Hindlimb muscle (tissue), 1 donor: Measurements from ENCODE around the gene HORMAD2. TPM values are rescaled to one million over a fixed set of nuclear protein-coding genes. Genes with fewer than 3 reads are reported as not detected.
"Not testable (repeated sequence)": the region's sequence is repeated elsewhere in the genome, so short reads cannot be mapped to it uniquely, and the experiment has no call there.

Experiments used
- DNase-seq: peaks from one replicate; pipeline ENCODE4 v3.0.0-alpha.2; 2013
- polyA plus RNA-seq: library from polyadenylated mRNA; unstranded; fragments of 120-200 nt; gene quantifications from one replicate; pipeline ENCODE4 v1.2.1, GENCODE V29; 2013; ENCODE audit not compliant: insufficient read length

HORMAD2 gene
- polyA plus RNA-seq, 1 donor, result not detected

DNA sequence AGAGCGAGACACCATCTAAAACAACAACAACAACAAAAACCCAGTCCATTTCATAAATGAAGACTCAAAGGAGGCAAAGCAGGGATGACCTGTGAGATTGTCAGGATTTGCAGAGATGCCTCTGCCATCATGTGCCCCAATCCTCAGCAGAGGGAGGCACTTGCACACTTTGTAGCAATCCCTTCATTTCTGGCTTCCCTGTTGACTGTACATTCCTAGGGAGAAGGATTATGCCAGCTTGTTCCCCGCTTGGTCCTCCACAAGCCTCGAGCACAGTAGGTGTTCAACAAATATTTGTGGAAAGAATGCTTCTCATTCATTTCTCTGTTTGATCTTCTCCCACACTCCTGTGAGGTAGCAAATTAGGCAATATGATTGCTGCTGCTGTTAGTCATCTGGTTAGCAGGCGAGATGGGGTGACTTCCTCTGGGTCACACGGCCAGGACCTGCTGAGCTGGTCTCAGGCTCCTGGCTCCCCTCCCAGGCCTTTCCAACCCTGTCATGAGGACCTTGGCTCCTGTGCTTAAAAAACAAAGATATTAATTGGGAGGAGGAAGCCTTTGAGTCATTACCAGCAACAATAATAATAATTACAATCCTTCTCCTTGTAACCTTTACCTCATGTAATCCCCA lies 132.2 kb downstream of the HORMAD2 start:
- DNase-seq, result no peak

DNA sequence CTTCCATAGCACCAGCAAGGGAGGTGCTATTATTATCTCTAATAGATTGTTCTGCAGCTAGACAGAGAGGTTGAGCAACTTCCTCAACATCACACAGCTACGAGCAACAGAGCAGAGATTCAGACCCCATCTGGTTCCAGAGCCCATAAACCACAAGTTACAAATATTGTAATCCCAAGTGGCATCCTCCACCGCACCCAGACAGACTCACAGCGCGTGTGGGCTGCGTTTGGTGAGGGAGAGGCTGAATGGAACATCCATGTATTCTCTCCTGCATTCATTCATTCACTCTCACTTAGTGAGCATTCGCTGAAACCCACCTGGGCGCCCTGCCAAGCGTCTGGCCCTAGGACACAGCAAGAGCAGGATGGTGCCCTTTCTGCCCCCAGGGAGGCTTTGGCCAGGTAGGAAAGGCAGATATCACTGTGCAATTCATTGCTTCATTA lies 132.8 kb downstream of the HORMAD2 start:
- DNase-seq, result no peak

DNA sequence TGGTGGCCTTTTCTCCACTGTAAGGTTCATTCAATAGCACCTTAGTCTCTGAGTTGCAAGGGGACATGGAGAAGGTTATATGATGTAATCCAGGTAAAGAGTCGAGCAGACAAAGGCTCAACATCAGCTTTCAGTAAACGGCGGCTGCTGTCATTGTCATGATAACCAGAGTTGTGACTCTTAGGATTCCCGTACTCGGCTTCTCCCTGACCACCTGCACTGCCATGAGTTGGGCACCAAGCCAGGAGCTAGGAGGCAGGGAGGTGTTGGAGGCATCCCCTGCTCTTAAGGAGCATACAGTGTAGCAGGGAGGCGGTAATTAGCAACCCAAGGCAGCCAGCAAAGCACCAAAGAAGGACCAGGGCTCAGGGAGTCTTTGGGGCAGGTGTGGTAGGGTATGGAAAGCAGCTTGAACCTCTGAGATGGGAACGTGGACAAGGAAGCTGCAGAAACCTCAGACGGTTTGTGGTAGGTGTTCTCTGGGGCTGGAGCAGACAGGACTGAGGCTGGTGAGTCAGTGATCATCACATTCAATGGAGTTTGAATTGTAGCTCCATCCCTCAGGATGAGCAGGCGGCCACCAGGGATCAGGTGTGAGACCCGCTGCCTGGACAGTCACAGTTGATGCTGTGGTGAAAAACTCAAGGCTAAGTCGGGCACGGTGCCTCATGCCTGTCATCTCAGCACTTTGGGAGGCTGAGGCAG lies 134.6 kb downstream of the HORMAD2 start:
- no peak for DNase-seq

DNA sequence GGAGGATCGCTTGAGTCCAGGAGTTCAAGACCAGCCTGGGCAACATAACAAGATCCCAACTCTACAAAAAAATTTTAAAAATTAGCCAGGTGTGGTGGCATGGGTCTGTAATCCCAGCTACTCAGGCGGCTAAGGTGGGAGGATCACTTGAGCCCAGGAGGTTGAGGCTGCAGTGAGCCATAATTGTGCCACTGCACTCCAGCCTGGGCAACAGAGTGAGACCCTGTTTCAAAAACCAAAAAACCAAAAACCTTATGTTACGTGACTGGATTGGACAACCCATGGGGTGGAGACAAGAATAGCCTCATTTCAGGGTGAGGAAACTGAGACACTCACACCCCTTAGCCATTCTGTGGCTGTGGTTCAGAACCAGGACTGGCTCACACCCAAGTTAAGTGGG lies 136.0 kb downstream of the HORMAD2 start:
- not testable (repeated sequence) for DNase-seq

DNA sequence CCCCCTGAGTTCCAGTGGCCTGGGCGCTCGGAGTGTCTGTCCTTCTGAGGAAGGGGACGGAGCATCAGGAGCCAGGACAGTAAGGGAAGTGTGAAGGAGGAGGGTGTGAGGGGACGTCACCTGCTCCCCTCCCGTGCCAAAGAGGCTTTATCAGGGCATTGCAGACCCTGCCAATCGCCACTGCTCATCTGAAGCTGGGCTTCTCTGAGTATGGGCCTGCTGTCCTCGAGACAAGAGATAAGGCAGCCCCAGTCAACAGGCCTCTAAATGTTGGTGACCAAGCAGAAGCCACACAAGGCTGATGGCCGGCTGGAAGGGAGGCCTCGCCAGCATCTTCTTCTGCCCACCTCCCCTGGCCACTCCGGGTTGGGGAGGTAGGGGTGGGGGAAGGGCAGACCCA lies 136.4 kb downstream of the HORMAD2 start:
- DNase-seq, result no peak

DNA sequence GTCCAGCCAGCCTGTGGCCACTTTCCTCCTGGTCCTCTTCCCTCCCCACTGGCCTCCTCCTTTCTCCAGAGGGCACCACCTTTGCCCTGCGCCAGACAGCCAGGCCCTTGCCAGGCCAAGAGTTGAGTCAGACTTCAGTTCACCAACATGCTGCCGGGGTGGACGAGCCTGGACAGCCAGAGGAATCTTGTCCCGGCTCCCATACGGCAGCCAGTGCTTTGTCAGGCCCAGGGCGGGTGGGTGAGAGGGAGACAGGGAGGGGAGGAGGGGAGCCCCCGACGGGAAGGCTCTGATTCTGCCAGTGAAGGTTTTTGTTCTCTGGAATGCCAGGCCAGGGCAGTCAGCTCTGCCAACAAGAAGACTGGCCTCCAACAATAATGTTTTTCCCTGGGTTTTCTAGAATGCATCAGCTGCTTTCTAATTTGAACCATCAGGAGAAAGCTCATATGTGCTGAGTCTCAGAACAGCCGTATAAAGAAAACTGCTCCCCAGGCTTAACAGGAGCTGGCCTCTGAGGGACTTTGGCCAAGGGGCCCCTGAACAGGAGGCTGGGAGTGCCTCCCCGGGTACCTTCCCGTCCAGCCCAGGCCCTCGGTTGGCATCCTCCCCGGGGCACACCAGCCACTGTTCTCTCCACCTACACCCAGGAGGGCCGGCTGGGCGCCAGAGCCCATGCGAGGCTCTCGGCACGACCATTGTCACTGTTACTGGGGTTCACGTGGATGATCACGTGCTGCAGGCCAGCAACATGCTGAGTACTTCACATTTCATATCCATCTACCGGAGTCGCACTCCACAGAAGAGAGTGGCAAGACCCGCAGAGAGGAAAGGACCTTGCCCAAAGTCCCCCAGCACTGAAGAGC lies 137.7 kb downstream of the HORMAD2 start:
- DNase-seq, result no peak

DNA sequence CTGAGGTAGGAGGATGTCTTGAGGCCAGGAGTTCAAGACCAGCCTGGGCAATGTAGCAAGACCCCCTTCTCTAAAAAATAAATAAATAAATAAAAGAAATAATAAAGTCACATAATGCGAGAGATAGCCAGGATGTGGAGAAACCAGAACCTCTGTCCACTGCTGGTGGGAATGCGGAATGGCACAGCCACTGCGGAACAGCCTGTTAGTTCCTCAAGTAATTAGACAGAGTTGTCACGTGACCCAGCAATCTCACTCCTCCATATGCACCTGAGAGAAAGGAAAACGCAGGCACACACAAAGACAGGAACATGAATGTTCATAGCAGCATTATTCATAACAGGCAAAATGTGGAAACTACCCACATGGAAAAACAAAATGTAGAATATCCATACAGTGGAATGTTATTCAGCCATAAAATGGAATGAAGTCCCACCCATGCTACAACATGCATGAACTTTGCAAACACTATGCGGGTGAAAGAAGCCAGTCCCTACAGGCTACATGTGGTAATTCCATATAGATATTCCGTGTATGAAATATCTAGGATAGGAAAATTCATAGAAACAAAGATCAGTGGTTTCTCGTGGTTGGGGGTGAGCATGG lies 138.9 kb downstream of the HORMAD2 start:
- DNase-seq, result no peak

DNA sequence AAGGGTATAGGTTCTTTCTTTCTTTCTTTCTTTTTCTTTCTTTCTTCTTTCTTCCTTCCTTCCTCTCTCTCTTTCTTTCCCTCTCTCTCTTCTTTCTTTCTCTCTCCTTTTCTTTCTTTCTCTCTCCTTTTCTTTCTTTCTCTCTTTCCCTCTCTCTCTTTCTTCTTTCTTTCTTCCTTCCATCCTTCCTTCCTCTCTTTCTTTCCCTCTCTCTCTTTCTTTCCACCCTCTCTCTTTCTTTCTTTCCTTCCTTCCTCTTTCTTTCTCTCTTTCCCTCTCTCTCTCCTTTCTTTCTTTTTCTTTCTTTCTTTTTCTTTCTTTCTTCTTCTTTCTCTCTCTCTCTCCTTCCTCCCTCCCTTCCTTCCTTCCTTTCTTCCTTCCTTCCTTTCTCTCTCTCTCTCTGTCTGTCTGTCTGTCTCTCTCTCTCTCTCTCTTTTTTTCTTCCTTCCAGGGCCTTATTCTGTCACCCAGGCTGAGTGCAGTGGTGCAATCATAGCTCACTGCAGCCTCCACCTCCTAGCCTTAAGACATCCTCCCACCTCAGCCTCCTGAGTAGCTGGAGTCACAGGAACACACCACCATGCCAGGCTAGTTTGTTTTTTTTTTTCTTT lies 139.5 kb downstream of the HORMAD2 start:
- no peak for DNase-seq

DNA sequence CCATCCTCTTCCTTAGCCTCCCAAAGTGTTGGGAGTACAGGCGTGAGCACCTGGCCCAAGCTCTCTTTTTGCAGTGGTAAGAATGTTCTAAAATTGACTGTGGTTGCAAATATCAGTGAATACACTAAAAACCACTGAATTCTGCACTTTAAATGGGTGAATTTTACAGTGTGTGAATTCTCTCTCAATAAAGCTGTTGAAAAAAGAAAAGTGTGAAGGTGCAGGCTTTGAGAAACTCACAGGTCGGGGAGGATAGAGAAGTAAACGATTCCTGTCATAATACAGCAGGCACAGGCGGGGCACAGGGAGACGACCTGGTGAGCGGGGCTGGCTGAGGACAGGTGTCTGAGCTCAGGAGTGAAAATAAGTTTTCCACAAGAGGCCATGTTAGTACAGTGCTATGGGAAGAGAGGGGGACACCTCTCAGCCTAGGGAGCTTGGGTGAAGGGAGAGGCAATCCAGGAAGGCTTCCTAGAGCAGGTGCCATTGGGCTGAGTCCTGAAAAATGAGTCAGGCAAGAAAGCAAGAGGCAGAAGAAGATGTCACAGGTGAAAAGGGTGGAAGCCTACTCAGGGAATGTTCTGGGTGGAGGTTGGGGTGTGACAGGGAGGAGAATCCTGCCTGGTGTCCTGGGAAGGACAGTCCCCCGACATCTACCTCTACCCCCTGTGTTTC lies 140.2 kb downstream of the HORMAD2 start:
- no peak for DNase-seq

DNA sequence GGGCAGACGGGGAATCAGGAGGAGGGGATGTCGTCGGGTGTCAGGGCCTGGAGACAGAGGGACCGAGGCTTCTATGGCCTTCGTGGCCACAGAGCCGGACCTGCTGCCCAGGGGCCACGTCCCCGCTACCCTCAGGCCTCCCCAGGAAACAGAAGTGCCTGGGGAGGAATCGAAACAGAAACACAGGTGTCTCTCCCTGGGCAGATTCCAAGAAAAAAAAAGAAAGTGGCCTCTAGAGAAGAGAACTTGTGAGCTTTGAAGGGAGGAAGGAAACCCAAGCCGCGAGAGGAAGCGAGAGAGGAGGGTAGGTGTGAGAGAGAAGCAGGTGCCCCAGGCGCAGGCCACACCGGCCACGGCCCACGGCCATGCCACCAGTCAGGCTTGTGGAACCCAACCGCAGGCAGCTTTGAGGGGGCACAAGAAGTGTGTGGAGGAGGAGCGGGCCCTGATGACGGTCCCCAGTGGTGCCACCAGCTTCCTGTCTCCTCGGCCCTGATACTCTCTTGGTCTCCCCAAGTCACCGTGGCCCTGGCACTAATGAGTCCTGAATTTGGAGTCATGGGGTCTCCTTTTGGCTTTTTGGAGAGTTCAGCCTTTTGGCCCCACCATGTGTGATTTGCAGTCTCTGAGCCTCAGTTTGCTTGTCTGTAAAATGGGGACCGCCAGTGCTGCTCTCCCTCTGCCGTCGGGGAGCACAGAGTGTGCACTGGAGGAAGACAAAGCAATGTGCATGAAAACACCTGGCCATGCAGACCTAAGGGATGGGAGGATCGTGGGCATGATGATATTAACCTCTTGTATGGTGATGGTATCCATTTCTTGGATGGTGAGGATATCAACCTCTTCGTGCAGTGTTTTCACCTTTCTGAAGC lies 141.1 kb downstream of the HORMAD2 start:
- DNase-seq, result no peak

DNA sequence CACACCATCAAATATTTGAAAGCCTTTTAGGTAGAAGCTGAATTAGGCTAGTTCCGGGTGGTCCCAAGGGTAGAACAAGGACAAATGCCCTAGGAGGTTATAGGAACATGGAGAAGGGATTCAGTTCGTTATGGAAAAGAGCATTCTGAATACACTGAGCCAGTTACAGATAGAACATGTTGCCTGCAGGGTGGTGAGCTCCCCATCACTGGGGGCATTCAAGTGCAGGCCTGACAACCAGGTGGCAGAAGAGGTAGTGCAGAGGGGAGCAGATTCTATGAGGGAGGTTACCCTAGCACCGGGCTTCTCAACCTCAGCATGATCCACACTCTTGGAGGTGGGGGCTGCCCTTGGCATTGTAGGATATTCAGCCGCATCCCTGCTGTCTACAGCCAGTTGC lies 142.1 kb downstream of the HORMAD2 start:
- no peak for DNase-seq

DNA sequence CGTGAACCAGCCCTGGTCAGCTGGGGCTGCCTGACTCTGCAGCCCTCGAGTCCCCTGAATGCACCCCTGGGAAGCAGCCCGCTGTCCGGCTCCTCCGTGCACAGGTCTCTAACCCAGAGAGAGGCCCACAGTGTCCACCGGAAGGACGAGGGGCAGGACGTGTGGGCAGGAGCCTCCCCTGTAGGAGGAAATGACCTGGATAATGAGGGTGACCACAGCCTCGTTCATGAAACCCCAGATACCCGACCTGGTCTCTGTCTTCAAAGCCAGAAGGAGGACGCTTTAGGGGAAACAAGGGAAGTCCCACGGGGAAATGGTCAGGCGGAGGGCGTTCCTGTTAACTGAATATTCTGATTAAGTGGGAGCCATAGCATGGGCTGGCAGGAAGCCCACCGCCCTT lies 143.0 kb downstream of the HORMAD2 start:
- no peak for DNase-seq

DNA sequence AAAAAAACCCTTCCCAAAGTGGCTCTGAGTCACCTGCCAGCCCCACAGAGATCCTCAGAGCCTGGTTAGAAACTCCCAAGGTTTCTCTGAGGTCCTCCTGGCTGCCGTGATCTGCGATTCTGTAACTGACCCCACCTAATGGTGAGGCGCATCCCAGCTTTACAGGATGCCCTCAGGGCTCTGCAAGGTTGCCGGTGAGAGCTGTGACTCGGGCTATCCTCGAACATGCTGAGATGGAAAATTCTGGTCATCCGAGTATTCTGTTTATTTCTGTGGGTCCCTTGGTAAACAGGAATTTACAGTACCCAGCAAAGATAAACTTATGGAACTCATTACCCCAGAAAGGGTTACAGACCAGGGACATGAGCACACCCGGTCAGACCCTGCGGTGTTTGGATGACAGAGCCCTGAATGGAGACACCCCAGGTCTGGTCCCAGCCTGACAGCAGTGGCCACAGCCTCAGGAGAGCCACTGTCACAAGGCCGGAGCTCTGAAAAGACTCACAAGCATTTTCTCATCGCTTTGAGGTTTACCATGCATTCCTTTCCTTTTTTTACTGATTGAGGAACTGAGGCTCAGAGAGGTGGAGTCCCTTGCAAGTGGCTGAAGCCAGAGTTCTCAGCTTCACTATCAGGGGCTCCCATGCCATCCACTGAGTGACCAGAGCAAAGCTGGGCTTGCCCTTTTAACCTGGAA lies 144.0 kb downstream of the HORMAD2 start:
- no peak for DNase-seq

DNA sequence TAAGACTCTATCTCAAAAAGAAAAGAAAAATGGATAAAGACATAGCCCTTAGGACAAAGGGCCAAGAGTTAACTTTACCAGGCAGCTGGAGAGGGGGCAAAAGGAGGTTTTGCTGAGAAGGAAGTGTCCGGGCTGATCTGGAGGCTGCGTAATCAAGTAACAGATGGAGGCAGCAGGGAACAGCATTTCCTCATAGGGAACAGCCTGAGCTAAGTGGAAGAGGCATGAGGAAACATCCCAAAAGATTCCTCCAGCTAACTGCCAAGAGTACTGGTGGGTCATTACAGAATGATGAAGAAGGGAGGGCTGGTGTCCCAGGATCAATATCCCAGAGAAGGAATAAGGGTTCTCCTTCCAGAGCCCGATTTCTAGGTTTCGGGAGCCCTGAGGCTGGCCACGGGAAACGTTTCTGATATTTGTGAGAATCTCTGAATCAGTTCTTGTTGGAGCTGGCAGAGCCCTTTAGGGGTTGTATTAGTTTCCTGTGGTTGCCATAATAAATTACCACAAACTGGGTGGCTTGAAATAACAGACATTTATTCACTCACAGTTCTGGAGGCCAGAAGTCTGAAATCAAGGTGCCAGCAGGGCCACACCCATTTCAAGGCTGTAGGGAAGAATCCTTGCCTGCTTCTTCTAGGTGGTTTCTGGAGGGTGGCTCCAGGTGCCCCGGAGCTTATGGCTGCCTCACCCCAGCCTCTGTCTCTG lies 145.1 kb downstream of the HORMAD2 start:
- no peak for DNase-seq

DNA sequence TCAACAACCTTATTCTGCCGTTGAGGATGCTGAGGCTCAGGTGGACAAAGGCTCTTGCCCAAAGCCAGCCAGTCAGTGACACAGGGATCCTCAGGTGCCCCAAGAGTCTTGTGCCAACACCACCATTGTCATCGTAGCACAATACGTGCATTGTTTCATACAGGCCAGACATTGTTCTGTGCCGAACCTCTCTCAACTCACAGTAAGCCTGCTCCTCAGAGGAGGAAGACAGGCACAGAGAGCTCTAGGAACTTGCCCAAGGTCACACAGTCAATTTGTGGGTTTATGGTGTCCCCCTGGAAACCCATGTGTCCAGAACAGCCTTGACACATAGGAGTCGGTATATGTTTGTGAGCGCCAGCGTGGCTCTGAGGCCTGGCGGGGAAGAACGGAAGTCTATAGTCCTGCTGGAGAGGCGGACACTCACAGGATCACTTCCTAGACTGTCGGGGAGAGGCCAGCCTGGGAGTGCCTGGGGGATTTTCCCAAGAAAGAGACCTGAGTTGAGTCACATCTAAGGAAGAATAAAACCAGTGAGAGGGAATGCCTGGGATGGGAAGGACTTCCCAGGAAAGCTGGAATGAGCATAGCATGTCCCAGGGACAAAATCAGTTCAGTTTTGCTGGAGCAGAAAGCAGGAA lies 146.0 kb downstream of the HORMAD2 start:
- no peak for DNase-seq
